Activated B cell treated with CpG ODN at 0.5 μM for 24 hours (primary cell): ENCODE data around the gene LRRC27. TPM values are rescaled to one million over a fixed set of nuclear protein-coding genes. Genes with fewer than 3 reads are reported as not detected.
A peak's percentile ranks its signal among the peaks of the same experiment; 100 is the strongest.

Experiments used
- ATAC-seq: fragments of 200-7000 bp; cut with Tn5 transposase; one replicate; pipeline ENCODE4 v1.10.0; 2021; ENCODE audit warnings: low read depth, mild to moderate bottlenecking, moderate library complexity
- CTCF ChIA-PET: fragments of 350-600 bp; sonication (Branson Sonifier 250); formaldehyde crosslinking; loops from one replicate; lab custom pipeline; 2021; ENCODE audit warnings: antibody characterized with exemption; lab: Charles Lee
- POLR2A ChIA-PET: fragments of 350-600 bp; sonication (Branson Sonifier 250); formaldehyde crosslinking; loops from one replicate; lab custom pipeline; 2021; ENCODE audit warnings: antibody characterized with exemption; lab: Charles Lee
- DNase-seq: peaks from one replicate; pipeline ENCODE4 v3.0.0; 2022
- H3K27ac Mint-ChIP-seq: one replicate; pipeline ENCODE4 v1.8.0; 2020; ENCODE audit warnings: mixed read lengths
- H3K27me3 Mint-ChIP-seq: one replicate; pipeline ENCODE4 v1.8.0; 2021; ENCODE audit warnings: mixed read lengths
- H3K36me3 Mint-ChIP-seq: one replicate; pipeline ENCODE4 v1.8.0; 2021; ENCODE audit warnings: low read depth, mixed read lengths
- H3K4me1 Mint-ChIP-seq: one replicate; pipeline ENCODE4 v1.8.0; 2021; ENCODE audit warnings: mixed read lengths
- H3K4me3 Mint-ChIP-seq: one replicate; pipeline ENCODE4 v1.8.0; 2020; ENCODE audit warnings: mild to moderate bottlenecking, mixed read lengths
- H3K9me3 Mint-ChIP-seq: one replicate; pipeline ENCODE4 v1.8.0; 2020; ENCODE audit warnings: mixed read lengths
- intact Hi-C: fragments of 100-400 bp; cut with micrococcal nuclease; formaldehyde crosslinking; loops from one replicate; pipeline ENCODE4 v1.15.1; 2024
- total RNA-seq: library from RNA; stranded (reverse); gene quantifications from 2 replicates; pipeline ENCODE4 v1.2.3, GENCODE V29; 2022
- TF ChIP-seq, protein P1 (sequence below): fragments of 200-600 bp; IDR thresholded peaks from one replicate; pipeline ENCODE4 v1.8.0; 2022; ENCODE audit warnings: antibody characterized with exemption, mild to moderate bottlenecking

The LRRC27 gene
- total RNA-seq, 1 donor from 2014 or later = 15.2 TPM

DNA sequence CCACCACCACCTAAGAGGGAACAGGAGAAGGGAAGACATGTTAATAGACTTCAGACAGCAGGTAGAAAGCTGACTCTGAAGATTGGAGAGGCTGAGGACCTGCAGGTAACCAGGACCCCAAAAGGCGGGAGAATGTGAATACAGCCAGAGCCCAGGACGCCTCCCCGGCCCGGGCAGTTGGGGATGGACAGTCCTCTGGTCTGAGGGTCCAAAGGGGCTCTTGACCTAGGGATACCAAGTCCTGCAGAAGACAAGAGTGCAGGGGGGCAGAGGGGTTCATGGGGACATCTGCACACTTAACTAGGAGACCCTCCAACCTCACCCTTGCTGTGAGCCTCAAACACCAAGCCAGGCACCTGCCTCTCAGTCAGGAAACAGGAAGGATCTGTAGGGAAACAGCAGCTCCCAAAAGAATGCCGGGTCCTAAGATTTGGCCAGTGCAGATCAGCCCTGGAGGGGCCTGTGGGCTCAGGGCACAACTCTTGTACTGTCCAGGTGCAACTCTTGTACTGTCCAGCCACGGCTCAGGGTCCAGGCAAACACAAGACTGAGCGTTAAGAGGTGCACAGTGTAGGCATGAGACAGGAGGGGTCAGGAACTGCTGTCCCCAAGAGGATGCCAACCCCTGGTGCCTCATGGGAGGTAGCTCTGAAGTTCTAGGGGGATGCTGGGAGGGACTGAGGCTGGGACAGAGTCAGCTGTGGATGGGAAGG is 22.0 kb upstream of the LRRC27 start:
- ChIA-PET POLR2A (no interaction called here), CTCF (no interaction called here)
- Mint-ChIP-seq H3K4me3 (peak overlapping the region; percentile 35), H3K9me3 (peaks cover 3% of the 10 kb centered on the region), H3K36me3 (no peaks in the 10 kb centered on the region), H3K27ac (no peak overlapping the region), H3K27me3 (peaks cover 11% of the 10 kb centered on the region), H3K4me1 (peaks cover 11% of the 10 kb centered on the region)
- ATAC-seq (no peak), DNase-seq (no peak)
- TF ChIP-seq, protein P1, sequence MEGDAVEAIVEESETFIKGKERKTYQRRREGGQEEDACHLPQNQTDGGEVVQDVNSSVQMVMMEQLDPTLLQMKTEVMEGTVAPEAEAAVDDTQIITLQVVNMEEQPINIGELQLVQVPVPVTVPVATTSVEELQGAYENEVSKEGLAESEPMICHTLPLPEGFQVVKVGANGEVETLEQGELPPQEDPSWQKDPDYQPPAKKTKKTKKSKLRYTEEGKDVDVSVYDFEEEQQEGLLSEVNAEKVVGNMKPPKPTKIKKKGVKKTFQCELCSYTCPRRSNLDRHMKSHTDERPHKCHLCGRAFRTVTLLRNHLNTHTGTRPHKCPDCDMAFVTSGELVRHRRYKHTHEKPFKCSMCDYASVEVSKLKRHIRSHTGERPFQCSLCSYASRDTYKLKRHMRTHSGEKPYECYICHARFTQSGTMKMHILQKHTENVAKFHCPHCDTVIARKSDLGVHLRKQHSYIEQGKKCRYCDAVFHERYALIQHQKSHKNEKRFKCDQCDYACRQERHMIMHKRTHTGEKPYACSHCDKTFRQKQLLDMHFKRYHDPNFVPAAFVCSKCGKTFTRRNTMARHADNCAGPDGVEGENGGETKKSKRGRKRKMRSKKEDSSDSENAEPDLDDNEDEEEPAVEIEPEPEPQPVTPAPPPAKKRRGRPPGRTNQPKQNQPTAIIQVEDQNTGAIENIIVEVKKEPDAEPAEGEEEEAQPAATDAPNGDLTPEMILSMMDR = no peak
- intact Hi-C loops = loop anchor here (2.0 to 5.0 kb wide), 4 partner anchors 123 to 997 kb away; partner anchors contain the start of genes DPYSL4, PPP2R2D, TUBGCP2 and ZNF511

- ATAC-seq (no peak), DNase-seq (no peak)
- POLR2A ChIA-PET = no interaction called here
- TF ChIP-seq, protein P1 = no peak
- peaks cover 8% of the 10 kb centered on the region for H3K27me3 Mint-ChIP-seq
- H3K9me3 Mint-ChIP-seq = peaks cover 3% of the 10 kb centered on the region
- H3K36me3 Mint-ChIP-seq = no peaks in the 10 kb centered on the region
- H3K4me1 Mint-ChIP-seq = peaks cover 11% of the 10 kb centered on the region
- CTCF ChIA-PET = no interaction called here
- no peak overlapping the region for H3K4me3 Mint-ChIP-seq
- H3K27ac Mint-ChIP-seq = no peak overlapping the region
- intact Hi-C loops = no loop called here
These were observed 21.2 kb upstream of the LRRC27 start for GRCh38 chr10:132310701-132311337.

GRCh38 chr10:132311338-132311939 is 20.6 kb upstream of the LRRC27 start:
- peaks cover 7% of the 10 kb centered on the region for H3K4me1 Mint-ChIP-seq
- CTCF ChIA-PET = no interaction called here

DNA sequence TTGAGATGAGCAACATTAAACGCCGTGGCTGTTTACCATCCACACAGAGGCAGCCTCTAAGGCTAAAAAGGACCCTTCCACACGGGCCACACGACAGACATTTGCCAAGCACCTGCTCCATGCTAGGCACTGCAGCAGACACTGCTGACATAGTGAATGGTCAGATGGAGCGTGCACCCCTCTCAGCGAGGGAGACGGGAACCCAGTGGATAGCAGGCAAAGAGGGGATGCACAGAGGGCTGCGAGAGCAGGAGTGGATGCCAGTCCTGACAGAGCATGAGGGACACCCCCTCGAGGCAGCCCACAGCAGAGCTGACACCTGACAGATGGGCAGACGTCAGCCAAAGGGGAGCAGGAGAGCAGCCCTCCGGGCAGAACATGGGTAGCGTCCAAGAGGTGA is 18.7 kb upstream of the LRRC27 start:
- Mint-ChIP-seq H3K36me3 (no peaks in the 10 kb centered on the region), H3K4me1 (peaks cover 2% of the 10 kb centered on the region), H3K4me3 (no peak overlapping the region), H3K27ac (no peak overlapping the region), H3K27me3 (no peaks in the 10 kb centered on the region), H3K9me3 (peaks cover 3% of the 10 kb centered on the region)
- TF ChIP-seq, protein P1 = no peak
- DNase-seq (no peak), ATAC-seq (no peak)
- intact Hi-C loops = no loop called here
- POLR2A ChIA-PET = no interaction called here
- CTCF ChIA-PET = no interaction called here

More at GRCh38 chr10:132311338-132311939, 20.6 kb upstream of the LRRC27 start:
- Mint-ChIP-seq H3K27me3 (peaks cover 1% of the 10 kb centered on the region), H3K9me3 (peaks cover 3% of the 10 kb centered on the region), H3K4me3 (no peak overlapping the region), H3K27ac (no peak overlapping the region), H3K36me3 (no peaks in the 10 kb centered on the region)
- DNase-seq = no peak
- POLR2A ChIA-PET = no interaction called here
- no peak for ATAC-seq
- intact Hi-C loops = no loop called here
- TF ChIP-seq, protein P1 = no peak

DNA sequence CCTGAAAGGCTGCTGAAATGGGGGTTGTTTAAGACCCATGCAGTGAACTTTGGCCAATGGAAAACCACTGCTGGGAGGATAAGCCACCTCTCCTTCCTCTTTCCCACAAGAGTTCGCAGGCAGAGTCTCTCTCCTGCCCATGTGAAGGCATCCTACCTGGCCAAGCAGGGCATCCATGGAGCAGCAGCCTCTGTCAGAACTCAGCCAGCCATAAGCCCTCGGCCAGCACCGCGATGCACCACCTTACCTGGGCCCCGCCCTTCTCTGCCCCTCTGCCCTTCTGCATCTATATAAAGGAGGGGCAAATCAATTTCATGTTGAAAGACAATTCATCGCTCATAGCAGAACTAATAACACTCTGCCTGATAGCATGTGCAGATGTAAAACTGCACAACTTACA is 18.1 kb upstream of the LRRC27 start:
- H3K4me3 Mint-ChIP-seq = no peak overlapping the region
- no peaks in the 10 kb centered on the region for H3K36me3 Mint-ChIP-seq
- ATAC-seq = no peak
- H3K4me1 Mint-ChIP-seq = peaks cover 2% of the 10 kb centered on the region
- TF ChIP-seq, protein P1 = no peak
- ChIA-PET POLR2A (no interaction called here), CTCF (no interaction called here)
- no peak overlapping the region for H3K27ac Mint-ChIP-seq
- H3K9me3 Mint-ChIP-seq = peaks cover 3% of the 10 kb centered on the region
- H3K27me3 Mint-ChIP-seq = no peaks in the 10 kb centered on the region
- no peak for DNase-seq
- intact Hi-C loops = no loop called here
